Keratinocyte (primary cell): ENCODE results near the gene ZIC5. TPM values are rescaled to one million over a fixed set of nuclear protein-coding genes. Genes with fewer than 3 reads are reported as not detected.

Source experiments
- DNase-seq: peaks from one replicate; pipeline ENCODE4 v3.0.0-alpha.2; 2011; ENCODE audit warnings: low read depth, missing footprints, low spot score
- FAIRE-seq: peaks from 2 replicates; lab custom pipeline; 2011; peaks lifted over from hg19 to GRCh38; lab: Jason Lieb, UNC
- H2AFZ ChIP-seq: 2 replicates; pipeline ENCODE4 v1.6.0; 2012; ENCODE audit warnings: low read length, control low read depth, inconsistent platforms; ENCODE audit not compliant: control insufficient read depth
- H3K27ac ChIP-seq: 2 replicates; pipeline ENCODE4 v1.5.1; 2011; ENCODE audit warnings: low read length; ENCODE audit not compliant: control insufficient read depth, insufficient read depth
- H3K27me3 ChIP-seq: 3 replicates; pipeline ENCODE4 v1.6.0; 2011; ENCODE audit warnings: low read length; ENCODE audit not compliant: control insufficient read depth, insufficient read depth; ENCODE audit errors: extremely low read depth
- H3K36me3 ChIP-seq, 2 experiments: 2 replicates in 1 of 2; 3 replicates in 1 of 2; pipeline ENCODE4 v1.5.1; 2011; ENCODE audit warnings: low read length in 2 of 2, mild to moderate bottlenecking in 1 of 2; ENCODE audit not compliant: control insufficient read depth in 2 of 2, insufficient read depth in 2 of 2; ENCODE audit errors: extremely low read depth in 1 of 2
- H3K4me1 ChIP-seq: 3 replicates; pipeline ENCODE4 v1.5.1; 2011; ENCODE audit warnings: low read length; ENCODE audit not compliant: control insufficient read depth, insufficient read depth; ENCODE audit errors: extremely low read depth
- H3K4me2 ChIP-seq: 3 replicates; pipeline ENCODE4 v1.6.0; 2011; ENCODE audit warnings: low read depth, low read length; ENCODE audit not compliant: control insufficient read depth, insufficient read depth; ENCODE audit errors: extremely low read depth
- H3K4me3 ChIP-seq, 3 experiments: fragments of 200-600 bp in 1 of 3; sonication (generic) in 1 of 3; 2 replicates in 2 of 3; 3 replicates in 1 of 3; pipeline ENCODE4 v1.5.1; 2011 to 2016; ENCODE audit warnings: low read length in 3 of 3, mild to moderate bottlenecking in 3 of 3, control low read depth in 2 of 3, inconsistent platforms in 1 of 3, low read depth in 1 of 3, mixed read lengths in 1 of 3, mixed run types in 1 of 3, moderate library complexity in 1 of 3; ENCODE audit not compliant: control insufficient read depth in 2 of 3, insufficient read depth in 2 of 3; ENCODE audit errors: extremely low read depth in 1 of 3
- H3K79me2 ChIP-seq: 2 replicates; pipeline ENCODE4 v1.6.0; 2012; ENCODE audit warnings: low read length; ENCODE audit not compliant: control insufficient read depth, insufficient read depth
- H3K9ac ChIP-seq: 3 replicates; pipeline ENCODE4 v1.6.0; 2011; ENCODE audit warnings: low read length; ENCODE audit not compliant: control insufficient read depth, insufficient read depth; ENCODE audit errors: extremely low read depth
- H3K9me1 ChIP-seq: 3 replicates; pipeline ENCODE4 v1.6.0; 2011; ENCODE audit warnings: low read length; ENCODE audit not compliant: control insufficient read depth, insufficient read depth; ENCODE audit errors: extremely low read depth
- H3K9me3 ChIP-seq: 2 replicates; pipeline ENCODE4 v1.5.1; 2012; ENCODE audit warnings: low read depth, low read length; ENCODE audit not compliant: control insufficient read depth
- H4K20me1 ChIP-seq: 3 replicates; pipeline ENCODE4 v1.6.0; 2011; ENCODE audit warnings: low read length; ENCODE audit not compliant: control insufficient read depth, insufficient read depth; ENCODE audit errors: extremely low read depth
- EZH2 ChIP-seq: IDR thresholded peaks from one replicate; pipeline ENCODE4 v1.6.1; 2012; ENCODE audit warnings: inconsistent platforms, mild to moderate bottlenecking, low read length, moderate library complexity
- dilution Hi-C: fragments of 300-500 bp; cut with MboI; formaldehyde crosslinking; loops from one replicate; pipeline ENCODE4 v1.7.0; 2020; ENCODE audit warnings: low sequenced_read_pairs; ENCODE audit not compliant: extremely low pct_ligation_motif_present
- polyA plus RNA-seq, 5 experiments: library from polyadenylated mRNA; depleted of rRNA in 3 of 5; stranded (reverse) in 3 of 5; stranded (forward) in 1 of 5; unstranded in 1 of 5; fragments of >200 nt; gene quantifications; 1 replicate in 1 of 5; 2 replicates in 3 of 5; 3 replicates in 1 of 5; pipeline versions ENCODE4 v1.2.1 to v1.2.3, GENCODE V29; 2011 to 2012; ENCODE audit warnings: missing spikeins in 2 of 5, low read depth in 1 of 5, low replicate concordance in 1 of 5
- TF ChIP-seq, protein P1 (sequence below), 3 experiments: IDR thresholded peaks in 1 of 3; conservative IDR thresholded peaks in 1 of 3; optimal IDR thresholded peaks in 1 of 3; 2 replicates in 2 of 3; 3 replicates in 1 of 3; pipeline versions ENCODE3 to v1.5.1; 2011; ENCODE audit warnings: low read length in 3 of 3, mild to moderate bottlenecking in 3 of 3, moderate library complexity in 2 of 3, control low read depth in 1 of 3, inconsistent platforms in 1 of 3; ENCODE audit not compliant: insufficient read depth in 2 of 3; ENCODE audit errors: extremely low read depth in 1 of 3

ZIC5 gene
- polyA plus RNA-seq, 1 donor (not counting 4 experiments of a cell fraction or from before 2014, with no cell fraction given), result not detected

DNA sequence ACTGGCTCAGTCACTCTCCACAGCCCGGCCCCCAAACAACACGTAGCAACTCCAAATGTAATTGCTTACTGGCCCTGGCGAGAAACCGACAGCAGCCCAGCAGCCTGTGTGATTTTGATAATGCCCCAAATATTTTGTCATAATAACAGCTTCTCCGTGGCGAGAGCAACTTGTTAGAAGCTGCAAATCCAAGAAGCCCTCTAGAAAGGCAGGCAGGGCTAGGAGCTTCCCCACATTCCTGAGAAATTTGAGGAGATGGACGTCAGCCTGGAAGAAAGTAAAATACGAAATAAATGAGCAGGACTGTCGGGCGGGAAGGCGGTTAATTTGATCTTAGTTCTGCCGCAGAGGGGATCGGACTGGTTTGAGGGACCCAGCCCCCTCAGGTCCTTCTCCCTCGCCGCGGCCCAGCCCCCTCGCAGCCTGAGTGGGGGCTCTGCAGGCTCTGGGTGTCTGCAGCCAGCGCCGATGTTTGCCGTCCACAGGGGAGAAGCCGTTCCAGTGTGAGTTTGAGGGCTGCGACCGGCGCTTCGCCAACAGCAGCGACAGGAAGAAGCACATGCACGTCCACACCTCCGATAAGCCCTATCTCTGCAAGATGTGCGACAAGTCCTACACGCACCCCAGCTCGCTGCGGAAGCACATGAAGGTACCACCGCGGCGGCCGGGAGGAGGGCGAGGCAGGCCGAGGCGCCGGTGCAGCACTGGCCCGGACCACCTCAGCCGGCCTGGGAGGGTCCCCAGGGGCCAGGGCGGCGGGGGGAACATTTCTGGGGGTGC is 13.1 kb upstream of the ZIC5 start:
- H3K9ac ChIP-seq, result no peak overlapping the region

DNA sequence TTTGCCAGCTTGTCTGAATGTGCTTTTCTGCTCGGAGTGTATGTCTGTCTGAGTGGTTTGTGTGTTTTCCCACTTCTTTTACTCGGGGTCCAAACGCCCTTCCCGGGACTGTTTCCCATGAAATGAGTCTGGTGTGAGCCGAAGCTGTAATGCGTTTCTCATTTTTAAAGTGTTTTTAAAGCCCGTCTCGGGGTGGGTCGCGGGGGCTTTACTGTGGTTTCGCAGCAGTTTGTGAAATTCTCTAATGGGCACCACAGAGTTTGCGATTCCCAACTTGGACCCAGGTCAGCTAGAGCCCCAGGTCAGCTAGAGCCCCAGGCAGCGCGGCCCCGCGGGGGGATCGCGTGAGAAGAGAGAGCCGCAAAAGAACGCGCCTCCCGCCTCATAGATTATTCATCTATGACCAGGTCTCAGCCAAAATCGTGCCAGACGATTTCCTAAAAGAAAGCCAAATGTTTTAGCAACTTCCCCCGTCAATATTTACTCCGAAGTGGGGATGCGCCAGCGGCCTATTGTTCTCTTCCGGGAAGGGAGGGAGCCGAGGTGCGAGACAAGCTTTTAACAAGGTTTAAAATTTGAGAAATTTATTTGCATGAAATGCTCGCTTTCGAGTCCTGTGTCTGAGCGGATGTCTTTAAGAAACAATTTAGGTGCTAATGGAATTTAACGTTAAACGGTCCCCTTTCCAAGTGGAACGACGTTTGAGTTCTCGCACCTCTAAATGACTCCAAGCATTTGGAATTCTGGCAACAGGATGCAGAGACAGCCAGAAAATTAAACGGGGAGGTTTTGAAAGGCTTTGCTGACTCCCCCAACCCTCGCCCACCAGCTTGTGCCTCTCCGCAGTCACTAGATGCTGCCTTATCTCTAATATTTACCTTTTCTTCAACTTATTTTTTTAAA is 12.2 kb upstream of the ZIC5 start:
- H3K36me3 ChIP-seq, result no peaks in the 10 kb centered on the region
- DNase-seq (no peak), FAIRE-seq (no peak)
- H3K9ac ChIP-seq, result no peak overlapping the region
- H2AFZ ChIP-seq, result no peak overlapping the region
- no peaks in the 10 kb centered on the region for H3K9me1 ChIP-seq
- no peak overlapping the region for H3K27ac ChIP-seq
- peaks cover 3% of the 10 kb centered on the region for H3K9me3 ChIP-seq
- peaks cover 83% of the 10 kb centered on the region for H3K27me3 ChIP-seq
- H3K4me2 ChIP-seq, result no peak overlapping the region
- H3K79me2 ChIP-seq, result no peaks in the 10 kb centered on the region
- no peaks in the 10 kb centered on the region for H3K4me1 ChIP-seq
- peaks cover 5% of the 10 kb centered on the region for H4K20me1 ChIP-seq
- dilution Hi-C loops, result no loop called here
- H3K4me3 ChIP-seq, result no peak overlapping the region
- peak; percentile 12 for TF ChIP-seq EZH2
- TF ChIP-seq, protein P1, sequence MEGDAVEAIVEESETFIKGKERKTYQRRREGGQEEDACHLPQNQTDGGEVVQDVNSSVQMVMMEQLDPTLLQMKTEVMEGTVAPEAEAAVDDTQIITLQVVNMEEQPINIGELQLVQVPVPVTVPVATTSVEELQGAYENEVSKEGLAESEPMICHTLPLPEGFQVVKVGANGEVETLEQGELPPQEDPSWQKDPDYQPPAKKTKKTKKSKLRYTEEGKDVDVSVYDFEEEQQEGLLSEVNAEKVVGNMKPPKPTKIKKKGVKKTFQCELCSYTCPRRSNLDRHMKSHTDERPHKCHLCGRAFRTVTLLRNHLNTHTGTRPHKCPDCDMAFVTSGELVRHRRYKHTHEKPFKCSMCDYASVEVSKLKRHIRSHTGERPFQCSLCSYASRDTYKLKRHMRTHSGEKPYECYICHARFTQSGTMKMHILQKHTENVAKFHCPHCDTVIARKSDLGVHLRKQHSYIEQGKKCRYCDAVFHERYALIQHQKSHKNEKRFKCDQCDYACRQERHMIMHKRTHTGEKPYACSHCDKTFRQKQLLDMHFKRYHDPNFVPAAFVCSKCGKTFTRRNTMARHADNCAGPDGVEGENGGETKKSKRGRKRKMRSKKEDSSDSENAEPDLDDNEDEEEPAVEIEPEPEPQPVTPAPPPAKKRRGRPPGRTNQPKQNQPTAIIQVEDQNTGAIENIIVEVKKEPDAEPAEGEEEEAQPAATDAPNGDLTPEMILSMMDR (optimal IDR thresholded peaks at IDR 0.05 in 1 of 3, IDR thresholded peaks at IDR 0.05 in 1 of 3, conservative IDR thresholded peaks at IDR 0.05 in 1 of 3; ENCODE audit: extremely low read depth in 1 of 3, insufficient read depth in 2 of 3, low read length in 3 of 3), result no peak

More for the DNA sequence above, 13.1 kb upstream of the ZIC5 start:
- H4K20me1 ChIP-seq, result peaks cover 5% of the 10 kb centered on the region
- no peaks in the 10 kb centered on the region for H3K36me3 ChIP-seq
- H3K27ac ChIP-seq, result no peak overlapping the region
- DNase-seq (no peak), FAIRE-seq (no peak)
- H2AFZ ChIP-seq, result no peak overlapping the region
- no peak overlapping the region for H3K4me3 ChIP-seq
- H3K4me2 ChIP-seq, result no peak overlapping the region
- H3K27me3 ChIP-seq, result peaks cover 83% of the 10 kb centered on the region
- H3K9me1 ChIP-seq, result no peaks in the 10 kb centered on the region
- H3K9me3 ChIP-seq, result peaks cover 3% of the 10 kb centered on the region
- no peaks in the 10 kb centered on the region for H3K79me2 ChIP-seq
- dilution Hi-C loops, result no loop called here
- H3K4me1 ChIP-seq, result no peaks in the 10 kb centered on the region
- peak; percentile 99 for TF ChIP-seq EZH2
- TF ChIP-seq, protein P1 (optimal IDR thresholded peaks at IDR 0.05 in 1 of 3, IDR thresholded peaks at IDR 0.05 in 1 of 3, conservative IDR thresholded peaks at IDR 0.05 in 1 of 3; ENCODE audit: extremely low read depth in 1 of 3, insufficient read depth in 2 of 3, low read length in 3 of 3), result no peak
